ENCODE results near the gene CLIP1.
"Not testable (repeated sequence)": the region's sequence is repeated elsewhere in the genome, so short reads cannot be mapped to it uniquely, and the experiment has no call there.

The CLIP1 gene

GRCh38 chr12:122309564-122310121 lies 112.8 kb downstream of the CLIP1 start:
- DNase-seq = no peak

GRCh38 chr12:122308811-122309210 lies 113.7 kb downstream of the CLIP1 start:
- DNase-seq = no peak

- no peak for DNase-seq
These were observed 116.1 kb downstream of the CLIP1 start for GRCh38 chr12:122306407-122306806.

- DNase-seq = no peak
These were observed 117.5 kb downstream of the CLIP1 start for GRCh38 chr12:122304924-122305323.

GRCh38 chr12:122303068-122303467 lies 119.4 kb downstream of the CLIP1 start:
- DNase-seq = no peak

- no peak for DNase-seq
These were observed 124.3 kb downstream of the CLIP1 start for GRCh38 chr12:122298071-122298748.

- no peak for DNase-seq
These were observed 125.0 kb downstream of the CLIP1 start for GRCh38 chr12:122297494-122297893.

- no peak for DNase-seq
These were observed 126.6 kb downstream of the CLIP1 start for GRCh38 chr12:122295877-122296276.

GRCh38 chr12:122293081-122293480 lies 129.4 kb downstream of the CLIP1 start:
- no peak for DNase-seq

- no peak for DNase-seq
These were observed 131.0 kb downstream of the CLIP1 start for GRCh38 chr12:122291431-122291830.

- DNase-seq = no peak
These were observed 138.8 kb downstream of the CLIP1 start for GRCh38 chr12:122283680-122284079.

- DNase-seq = no peak
These were observed 140.4 kb downstream of the CLIP1 start for GRCh38 chr12:122282061-122282460.

GRCh38 chr12:122276242-122276641 lies 146.2 kb downstream of the CLIP1 start:
- no peak for DNase-seq

GRCh38 chr12:122275459-122275858 lies 147.0 kb downstream of the CLIP1 start:
- DNase-seq = no peak

GRCh38 chr12:122266230-122266901 lies 156.1 kb downstream of the CLIP1 start, which contains the start of gene VPS33A:
VPS33A (minus strand) TSS chr12:122266494; CDS start chr12:122266408, 86 bp downstream.
- DNase-seq = peak; percentile 92 to 93

GRCh38 chr12:122265886-122266229 lies 156.6 kb downstream of the CLIP1 start:
- no peak for DNase-seq

- DNase-seq = peak in 1 of 2 donors; percentile 3
These were observed 157.0 kb downstream of the CLIP1 start for GRCh38 chr12:122265476-122265875.

- not testable (repeated sequence) for DNase-seq
These were observed 161.7 kb downstream of the CLIP1 start for GRCh38 chr12:122260735-122261134.

GRCh38 chr12:122258939-122259338 lies 163.5 kb downstream of the CLIP1 start:
- DNase-seq = not testable (repeated sequence)

- DNase-seq = not testable (repeated sequence)
These were observed 164.0 kb downstream of the CLIP1 start for GRCh38 chr12:122258462-122258861.

GRCh38 chr12:122250536-122250935 lies 171.9 kb downstream of the CLIP1 start:
- DNase-seq = no peak

- DNase-seq = no peak
These were observed 172.4 kb downstream of the CLIP1 start for GRCh38 chr12:122250047-122250446.

GRCh38 chr12:122245553-122245952 lies 176.9 kb downstream of the CLIP1 start:
- no peak for DNase-seq

Data from inflammatory macrophage treated with lipopolysaccharide for 1 hour (primary cell).